T47D (cell line): ENCODE measurements around the gene SLC2A13.

Experiments used
- DNase-seq, 2 experiments: peaks; one replicate each; pipeline versions ENCODE4 v3.0.0 to v3.0.0-alpha.2; 2011 to 2012; ENCODE audit warnings: low read depth in 1 of 2, low spot score in 1 of 2
- JUND ChIP-seq: IDR thresholded peaks from 2 replicates; pipeline ENCODE4 v1.6.1; 2012; ENCODE audit warnings: low read depth
- in situ Hi-C: cut with HindIII; loops from 2 replicates; pipeline ENCODE4 v1.10.0; 2016; ENCODE audit warnings: low sequenced_read_pairs, low pct_unique_long_range_greater_than_20kb

The SLC2A13 gene

GRCh38 chr12:40123496-40123895 lies 17.6 kb upstream of the SLC2A13 start:
- no peak for DNase-seq
- in situ Hi-C loops = no loop called here
- TF ChIP-seq JUND = no peak

DNA sequence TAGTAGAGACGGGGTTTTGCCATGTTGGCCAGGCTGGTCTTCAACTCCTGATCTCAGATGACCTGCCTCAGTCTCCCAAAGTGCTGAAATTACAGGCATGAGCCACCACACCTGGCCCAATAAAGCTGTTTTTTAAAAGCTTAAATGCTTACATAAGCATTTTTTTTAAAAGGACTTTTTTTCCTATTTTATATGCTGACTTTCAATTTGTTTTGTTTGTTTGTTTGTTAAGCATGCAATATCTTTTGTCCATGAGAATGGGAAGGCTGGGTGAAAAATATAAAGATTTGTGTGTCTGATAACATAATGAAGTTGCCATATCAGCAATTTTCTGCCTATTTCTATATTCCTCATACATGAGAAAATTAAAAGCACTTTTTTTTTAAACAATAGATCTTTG lies 17.0 kb upstream of the SLC2A13 start:
- no peak for DNase-seq
- no peak for TF ChIP-seq JUND
- in situ Hi-C loops = no loop called here

DNA sequence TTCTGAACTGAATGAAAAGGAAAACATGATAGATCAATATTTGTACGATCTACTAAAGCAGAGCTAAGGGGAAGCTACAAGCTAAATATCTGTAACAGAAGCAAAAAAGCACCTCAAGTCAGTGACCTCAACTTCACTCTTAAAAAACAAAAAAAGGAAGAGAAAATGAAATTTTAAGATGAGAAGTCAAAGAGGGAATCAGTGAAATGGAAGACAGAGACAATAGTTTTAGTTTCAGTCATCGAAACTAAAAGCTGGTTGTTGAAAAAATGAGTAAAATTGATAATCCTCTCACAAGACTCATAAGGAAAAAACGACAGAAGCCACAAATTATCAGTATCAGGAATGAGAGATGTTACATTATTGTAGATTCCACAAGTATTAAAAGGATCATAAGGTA lies 11.9 kb upstream of the SLC2A13 start:
- no peak for DNase-seq
- no peak for TF ChIP-seq JUND
- in situ Hi-C loops = no loop called here

- no peak for TF ChIP-seq JUND
- DNase-seq = no peak
- in situ Hi-C loops = no loop called here
Observed at GRCh38 chr12:40110586-40110985, 4.7 kb upstream of the SLC2A13 start.

DNA sequence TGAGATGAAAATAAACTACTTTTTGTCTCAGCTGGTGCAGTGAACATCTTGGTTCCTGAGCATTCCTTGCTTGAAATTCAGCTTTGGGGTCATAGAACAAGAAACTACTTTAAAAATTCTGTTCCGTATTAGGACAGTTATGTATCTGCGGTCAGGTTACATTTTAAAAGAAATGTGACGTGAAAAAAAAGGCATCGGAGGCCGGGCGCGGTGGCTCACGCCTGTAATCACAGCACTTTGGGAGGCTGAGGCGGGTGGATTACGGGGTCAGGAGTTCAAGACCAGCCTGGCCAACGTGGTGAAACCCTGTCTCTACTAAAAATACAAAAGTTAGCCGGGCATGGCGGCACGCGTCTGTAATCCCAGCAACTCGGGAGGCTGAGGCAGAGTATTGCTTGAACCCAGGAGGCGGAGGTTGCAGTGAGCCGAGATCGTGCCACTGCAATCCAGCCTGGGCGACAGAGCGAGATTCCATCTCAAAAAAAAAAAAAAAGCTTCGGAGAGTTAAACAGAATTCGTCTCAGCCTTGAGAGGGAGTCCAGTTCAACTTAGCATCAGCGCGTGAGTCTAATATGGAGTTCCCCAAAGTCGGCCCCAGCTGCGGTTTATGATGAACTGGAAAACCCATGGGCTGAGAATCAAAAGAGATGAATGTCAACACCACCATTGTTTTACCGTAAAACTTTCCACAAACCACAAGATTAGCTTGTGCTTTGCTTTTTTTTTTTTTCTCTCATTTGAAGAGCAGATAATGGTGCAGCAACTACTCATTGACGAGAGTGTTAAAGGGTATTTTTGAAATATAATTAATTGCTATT lies 2.1 kb upstream of the SLC2A13 start:
- no peak for DNase-seq
- in situ Hi-C loops = no loop called here

DNA sequence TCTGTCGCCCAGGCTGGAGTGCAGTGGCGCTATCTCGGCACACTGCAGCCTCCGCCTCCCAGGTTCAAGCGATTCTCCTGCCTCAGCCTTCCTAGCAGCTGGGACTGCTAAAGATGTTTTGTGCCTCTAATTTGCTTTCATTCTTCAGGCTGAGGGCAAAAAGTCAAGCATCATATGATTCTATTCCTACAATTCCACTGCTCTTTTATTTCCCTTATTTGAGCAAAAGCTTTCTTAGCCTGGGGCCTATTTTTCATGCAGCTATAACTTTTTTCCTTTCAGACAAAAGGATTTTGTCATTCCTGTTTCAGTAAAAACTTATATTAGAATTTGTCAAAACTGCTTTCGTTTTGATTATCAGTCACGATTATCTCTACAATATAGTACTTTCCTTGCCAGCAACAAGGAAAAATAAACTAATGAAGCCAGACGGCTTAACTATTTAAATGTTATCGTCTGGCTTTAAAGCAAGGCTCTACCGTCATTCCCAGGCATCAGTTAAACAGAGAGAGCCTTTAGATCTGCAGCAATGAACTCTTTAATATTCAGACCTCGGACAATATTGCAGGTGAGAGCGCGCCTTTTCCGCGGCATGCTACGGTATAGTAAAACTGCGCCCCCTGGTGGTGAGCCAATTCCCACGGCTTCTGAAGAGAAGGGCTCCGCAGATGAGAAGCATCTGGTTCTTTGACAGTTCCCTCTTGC lies 1.4 kb upstream of the SLC2A13 start:
- in situ Hi-C loops = no loop called here
- DNase-seq = peak; percentile 73 to 92
- no peak for TF ChIP-seq JUND

More for the DNA sequence above, 2.1 kb upstream of the SLC2A13 start:
- no peak for TF ChIP-seq JUND

DNA sequence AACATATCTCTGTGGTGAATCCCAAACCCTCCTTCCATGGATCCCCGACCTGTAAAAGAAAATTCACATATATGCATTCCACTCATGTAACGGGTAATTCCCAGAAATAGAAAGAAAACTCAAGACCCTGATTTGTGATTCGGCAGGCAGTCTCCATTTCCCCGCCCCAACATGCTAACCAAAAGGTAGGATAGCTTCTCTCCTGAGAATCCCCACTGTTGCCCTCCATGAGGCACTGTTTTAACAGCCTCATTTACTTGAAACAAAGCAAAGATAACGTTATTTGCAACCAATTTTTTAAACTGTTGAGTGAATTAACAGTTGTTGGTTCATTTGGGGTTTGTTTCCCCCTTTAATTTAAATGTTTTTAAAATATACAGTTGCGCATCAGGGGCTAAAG lies 774 bp upstream of the SLC2A13 start:
- in situ Hi-C loops = no loop called here

DNA sequence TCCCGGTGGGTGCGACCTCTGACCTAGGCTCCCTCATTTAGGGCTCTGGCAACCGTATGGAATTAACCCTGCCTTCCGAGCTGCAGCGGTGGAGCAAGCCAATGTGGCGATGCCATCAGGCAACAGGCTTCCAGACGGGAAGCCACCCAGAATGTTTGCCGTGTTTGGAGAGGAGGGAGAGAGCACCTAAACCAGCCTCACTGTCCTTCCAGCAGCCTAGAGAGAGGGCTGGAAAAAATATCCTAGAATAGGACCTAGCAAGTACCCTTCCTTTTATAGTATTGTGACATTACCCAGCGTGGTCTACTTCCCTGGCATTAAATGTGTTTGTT lies 287 bp upstream of the SLC2A13 start:
- DNase-seq = no peak
- no peak for TF ChIP-seq JUND
- in situ Hi-C loops = no loop called here

More for the DNA sequence above, 774 bp upstream of the SLC2A13 start:
- DNase-seq = no peak
- TF ChIP-seq JUND = no peak

DNA sequence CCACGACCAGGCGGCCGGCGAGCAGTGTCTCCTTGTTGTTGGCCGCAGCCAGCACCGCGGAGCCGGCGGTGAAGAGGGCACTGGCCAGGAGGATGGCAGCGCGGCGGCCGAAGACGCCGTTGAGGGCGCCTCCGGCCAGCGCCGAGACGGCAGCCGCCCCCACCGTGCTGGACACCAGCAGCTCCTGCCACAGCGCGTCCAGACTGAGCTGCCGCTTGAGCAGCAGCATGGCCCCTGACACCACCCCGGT lies 691 bp downstream of the SLC2A13 start:
- in situ Hi-C loops = no loop called here
- TF ChIP-seq JUND = no peak
- DNase-seq = peak in 1 of 2 experiments; percentile 63

DNA sequence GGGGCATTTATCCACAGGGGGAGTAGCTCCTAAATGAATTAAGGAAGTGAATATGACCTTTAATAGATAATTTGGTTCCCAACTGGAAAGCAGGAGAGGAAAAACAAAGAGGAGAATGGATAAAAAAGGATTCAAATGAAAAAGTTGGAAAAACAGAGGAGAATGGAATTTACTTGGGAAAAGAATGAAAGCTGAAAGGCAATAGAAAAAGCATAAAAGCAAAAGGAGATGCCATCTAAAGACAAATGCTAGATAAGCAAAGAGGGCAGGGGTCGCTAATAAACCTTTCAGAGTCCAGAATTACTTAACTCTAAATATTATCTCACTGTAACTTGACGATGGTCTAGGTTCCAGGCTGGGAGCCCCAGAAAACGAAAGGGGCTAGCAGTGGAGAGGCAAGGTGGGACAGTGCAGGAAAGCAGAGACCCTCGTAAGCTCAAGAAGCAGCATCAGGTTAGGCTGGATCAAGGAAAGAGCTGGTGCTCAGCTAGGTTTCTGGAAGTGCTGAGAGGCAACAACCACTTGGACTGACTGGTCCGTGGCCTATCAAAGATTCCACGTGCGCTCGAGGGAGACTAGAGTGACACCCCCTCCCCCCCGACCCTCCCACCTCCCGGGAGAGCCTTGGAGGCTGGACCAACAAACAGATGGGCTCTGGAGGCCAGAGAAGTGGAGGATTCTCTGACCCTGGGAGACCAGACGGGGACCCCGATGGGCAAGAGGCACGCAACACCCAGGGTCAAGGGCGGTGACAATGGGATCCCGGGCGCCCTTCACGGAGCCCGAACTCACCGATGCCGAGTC lies 1.2 kb downstream of the SLC2A13 start:
- DNase-seq = peak; percentile 13 to 17
- no peak for TF ChIP-seq JUND
- in situ Hi-C loops = no loop called here

DNA sequence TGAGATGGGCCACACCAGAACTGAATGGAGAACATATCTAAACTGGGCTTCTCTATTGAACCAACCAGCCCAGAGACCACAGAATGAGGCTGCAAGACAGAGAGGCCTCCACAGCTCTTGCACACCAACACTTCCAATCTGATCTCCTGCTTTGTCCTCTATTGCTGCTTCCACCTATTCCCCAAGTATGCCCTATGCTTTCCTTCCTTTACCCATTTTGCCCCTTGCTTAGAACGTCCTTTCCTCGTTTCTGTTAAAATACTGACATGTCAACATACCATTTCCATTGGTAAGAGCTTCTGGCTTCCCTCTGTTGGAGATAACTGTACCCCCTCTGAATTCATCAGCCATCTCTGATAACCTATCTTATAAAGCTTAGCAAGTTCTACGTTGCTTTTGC lies 2.8 kb downstream of the SLC2A13 start:
- TF ChIP-seq JUND = no peak
- DNase-seq = no peak
- in situ Hi-C loops = no loop called here

DNA sequence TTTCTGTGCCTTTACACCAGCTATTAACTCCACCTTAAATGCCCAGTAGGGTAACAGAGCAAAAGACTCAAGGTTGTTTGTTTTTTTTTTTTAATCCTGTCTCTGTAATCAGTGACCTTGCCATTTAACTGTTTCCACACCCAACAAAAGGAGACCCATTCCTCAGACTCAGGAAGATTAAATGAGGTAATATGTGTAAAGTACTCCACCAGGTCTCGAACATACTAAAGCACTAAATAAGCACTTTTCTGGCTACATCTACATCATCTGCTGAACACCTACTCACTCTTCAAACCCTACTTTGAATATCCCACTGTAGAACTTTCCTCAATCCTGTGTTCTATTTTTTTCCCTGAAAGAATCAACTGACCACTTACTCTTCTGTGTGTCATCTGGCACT lies 4.1 kb downstream of the SLC2A13 start:
- no peak for DNase-seq
- TF ChIP-seq JUND = no peak
- in situ Hi-C loops = no loop called here

DNA sequence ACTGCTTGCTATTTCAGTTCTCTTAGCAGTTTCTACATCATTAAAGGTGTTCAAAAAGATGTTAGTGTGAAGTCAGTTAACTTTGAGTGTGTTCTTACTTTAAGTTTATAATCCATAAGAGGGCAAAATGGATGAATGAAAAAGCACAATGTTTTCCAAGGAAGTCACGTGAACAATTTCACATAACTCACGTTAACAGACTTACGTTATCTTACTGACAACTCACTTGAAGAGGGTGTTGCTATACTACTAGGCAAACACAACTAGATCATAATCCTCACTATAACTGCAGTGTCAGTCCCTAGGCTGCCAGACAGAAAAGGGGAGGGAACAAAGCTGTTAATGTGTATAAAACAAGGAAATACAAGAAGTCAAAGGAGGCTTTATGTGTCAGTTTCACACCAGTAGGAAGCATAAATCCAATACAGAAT lies 6.4 kb downstream of the SLC2A13 start:
- peak in 1 of 2 experiments; percentile 18 for DNase-seq
- in situ Hi-C loops = no loop called here
- no peak for TF ChIP-seq JUND
